Brain pericyte (primary cell): ENCODE measurements around the gene RXFP3.
"Not testable (repeated sequence)": the region's sequence is repeated elsewhere in the genome, so short reads cannot be mapped to it uniquely, and the experiment has no call there.

Experiments
- DNase-seq: peaks from one replicate; pipeline ENCODE4 v3.0.0-alpha.2; 2012; ENCODE audit warnings: low read depth, low spot score

RXFP3 gene

GRCh38 chr5:33936381-33937016, at the start of gene RXFP3:
TSS of gene RXFP3 (plus strand) at chr5:33936386. CDS start at chr5:33936741, 355 bp downstream.
- DNase-seq: no peak

DNA sequence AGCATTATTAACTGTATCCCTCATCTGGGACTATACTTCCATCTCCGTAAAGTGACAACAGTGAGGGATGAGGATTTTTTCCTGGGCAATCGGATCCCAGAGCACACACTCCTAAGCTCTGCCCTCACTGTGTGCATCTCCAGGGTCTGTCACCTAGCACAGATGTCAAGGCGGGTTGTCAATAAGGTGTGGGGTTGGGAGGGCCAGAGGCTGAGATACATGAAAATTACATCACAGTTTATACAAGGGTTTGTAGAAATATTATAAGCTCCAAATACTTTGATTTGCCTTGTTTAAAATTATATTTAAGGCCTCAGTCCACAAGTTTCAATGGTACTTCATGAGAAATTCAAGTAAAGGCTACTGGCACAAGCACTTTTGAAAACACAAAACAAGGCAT, 48.9 kb upstream of the RXFP3 start:
- no peak for DNase-seq

- DNase-seq: no peak
Observed at GRCh38 chr5:33888587-33888986, 47.6 kb upstream of the RXFP3 start.

GRCh38 chr5:33890131-33891032, 45.8 kb upstream of the RXFP3 start:
- peak; percentile 72 for DNase-seq

DNA sequence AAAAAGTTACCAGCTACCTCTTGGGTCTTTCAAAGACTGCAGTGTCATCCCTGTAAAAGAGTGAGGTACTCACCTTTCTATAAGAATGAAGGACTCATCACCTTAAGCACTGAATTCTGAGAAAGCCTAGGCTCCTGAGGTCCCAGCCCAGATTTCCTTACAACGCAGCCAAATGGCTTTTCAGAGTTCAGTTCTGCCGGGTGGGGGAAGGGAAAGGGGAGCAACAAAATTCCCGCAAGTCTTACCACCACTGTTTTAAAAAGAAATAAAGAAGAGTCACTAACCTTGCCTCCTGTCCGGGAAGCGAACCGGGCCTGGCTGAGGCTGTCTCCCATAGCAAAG, 44.8 kb upstream of the RXFP3 start:
- DNase-seq: no peak

DNA sequence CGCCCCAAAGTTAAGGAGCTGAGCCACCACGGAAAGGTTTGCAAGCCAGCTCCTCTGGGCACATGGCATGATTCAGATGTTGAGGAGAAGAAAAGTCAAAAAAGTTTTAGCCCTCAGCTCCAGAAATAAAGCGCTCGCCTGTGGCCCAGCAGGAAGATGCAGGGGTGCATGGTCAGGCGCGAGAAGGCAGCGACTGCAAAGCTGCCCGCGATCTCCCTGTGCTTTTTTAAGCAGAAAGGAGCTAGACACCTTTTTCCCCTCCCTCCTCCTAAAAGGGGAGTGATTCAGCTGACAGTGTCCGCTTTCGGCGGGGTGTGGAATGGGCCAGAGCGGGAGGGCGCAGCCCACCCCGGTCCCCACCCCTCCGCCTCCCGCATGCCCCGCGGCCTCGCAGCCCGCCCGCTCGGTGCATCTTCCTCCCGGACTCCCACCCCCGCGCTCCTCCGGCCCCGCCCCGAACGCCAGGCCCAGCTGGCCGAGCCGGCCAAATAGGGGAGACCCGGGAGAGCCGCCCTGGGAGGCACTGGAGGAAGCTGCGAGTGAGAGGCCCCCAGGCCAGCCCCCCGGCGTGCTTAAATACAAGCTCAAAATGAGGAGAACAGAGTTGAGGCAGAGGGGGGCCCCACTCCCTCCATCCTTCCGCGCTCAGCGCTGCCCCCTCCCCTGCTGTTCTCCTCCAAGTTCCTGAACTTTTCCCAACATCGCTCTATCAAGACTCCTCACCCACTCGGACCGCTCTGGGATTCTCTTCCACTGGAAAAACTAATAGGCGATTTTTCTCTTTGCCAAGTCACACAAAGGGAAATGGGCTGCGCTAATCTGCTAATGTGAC, 44.2 kb upstream of the RXFP3 start, which contains the start of gene ADAMTS12:
Gene ADAMTS12, minus strand, starts transcription at position 203 of the 832 bp plus-strand sequence. Its CDS starts 134 bp downstream, at position 69.
- DNase-seq: peak; percentile 15

DNA sequence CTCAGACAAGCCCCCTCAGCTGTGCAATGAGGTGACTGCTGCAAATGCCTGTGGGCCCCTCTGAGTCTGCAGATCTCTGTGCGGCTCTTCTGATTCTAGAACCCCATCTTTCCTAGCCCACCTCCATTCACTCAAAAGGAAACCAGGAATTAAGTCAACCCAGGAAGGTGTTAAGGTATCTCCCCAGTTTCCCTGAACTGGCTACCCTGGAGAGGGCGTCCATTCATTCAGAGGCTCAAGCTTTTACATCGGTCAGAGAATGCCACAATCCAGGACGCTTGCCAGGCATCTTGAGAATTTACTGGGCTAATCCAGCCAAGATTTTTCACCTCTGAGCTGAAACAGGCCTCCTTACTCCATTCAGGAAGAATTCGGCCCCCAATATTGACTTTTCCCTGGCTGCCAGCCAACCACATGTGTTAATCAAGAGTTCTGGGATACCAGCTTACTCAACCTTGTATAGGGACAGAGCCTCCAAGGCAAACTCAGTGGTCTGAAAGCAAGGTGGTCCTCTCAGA, 43.5 kb upstream of the RXFP3 start:
- peak; percentile 18 for DNase-seq

DNA sequence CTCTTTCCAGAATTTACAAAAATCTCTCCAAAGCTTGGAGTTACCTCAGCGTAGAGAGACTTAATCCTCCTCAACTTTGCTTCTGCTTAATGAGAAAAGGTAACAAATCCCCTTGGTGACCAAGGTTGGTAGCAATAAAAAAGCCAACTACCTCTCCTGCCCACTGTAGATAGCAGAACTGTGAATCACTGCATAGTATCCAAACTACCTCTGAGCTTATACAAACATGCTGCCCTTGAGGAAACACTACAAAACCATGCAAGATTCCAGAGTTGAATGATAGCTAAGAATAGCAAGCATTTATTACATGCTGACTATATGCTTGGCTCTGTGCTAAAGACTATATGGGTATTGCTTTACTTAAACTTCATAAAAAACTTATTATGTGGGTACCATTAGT, 41.6 kb upstream of the RXFP3 start:
- DNase-seq: no peak

DNA sequence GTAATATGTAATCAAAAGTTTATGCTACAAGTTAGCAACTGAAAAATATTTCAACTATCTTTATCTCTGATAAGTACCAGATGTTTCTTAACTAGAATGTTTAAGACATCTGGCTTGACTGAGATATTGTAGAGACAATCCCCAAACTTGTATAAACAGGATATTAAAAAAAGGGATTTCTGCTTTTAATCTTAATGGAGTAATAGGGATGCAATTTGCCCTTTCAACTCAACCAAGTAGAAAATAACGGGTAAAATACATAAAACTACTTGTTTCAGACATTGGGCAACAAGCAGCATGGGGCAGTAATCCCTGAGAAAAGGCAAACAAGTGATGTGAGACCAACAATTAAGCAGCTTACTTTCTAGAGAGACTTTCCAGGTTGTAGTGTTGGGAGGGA, 35.0 kb upstream of the RXFP3 start:
- no peak for DNase-seq

DNA sequence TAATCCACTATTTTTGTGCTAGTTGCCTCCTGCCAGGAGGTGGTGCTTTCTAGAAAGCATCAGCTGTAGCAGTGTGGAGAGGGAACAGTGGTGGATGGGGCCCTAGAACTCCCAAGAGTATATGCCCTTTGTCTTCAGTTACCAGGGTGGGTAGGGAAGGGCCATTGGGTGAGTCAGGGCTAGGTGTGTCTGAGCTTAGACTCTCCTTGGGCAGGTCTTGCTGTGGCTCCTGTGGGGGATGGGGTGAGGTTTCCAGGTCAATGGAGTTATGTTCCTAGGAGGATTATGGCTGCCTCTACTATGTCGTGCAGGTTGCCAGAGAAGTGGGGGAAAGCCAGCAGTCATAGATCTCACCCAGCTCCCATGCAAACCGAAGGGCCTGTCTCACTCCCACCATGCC, 33.1 kb upstream of the RXFP3 start:
- no peak for DNase-seq

DNA sequence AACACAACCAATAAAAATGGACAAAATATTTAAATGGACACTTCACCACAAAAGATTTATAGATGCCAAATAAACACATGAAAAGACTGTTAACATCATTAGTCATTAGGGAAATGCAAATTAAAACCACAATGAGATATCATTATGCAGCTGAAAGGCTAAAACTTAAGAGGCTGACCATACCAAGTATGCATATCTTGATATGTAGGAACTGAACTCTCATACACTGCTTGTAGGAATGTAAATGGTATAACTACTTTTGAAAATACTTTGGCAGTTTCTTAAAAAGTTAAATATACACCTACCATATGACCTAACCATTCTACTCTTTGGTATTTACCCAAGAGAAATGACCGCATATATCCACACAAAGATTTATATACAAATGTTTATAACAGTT, 30.8 kb upstream of the RXFP3 start:
- no peak for DNase-seq

DNA sequence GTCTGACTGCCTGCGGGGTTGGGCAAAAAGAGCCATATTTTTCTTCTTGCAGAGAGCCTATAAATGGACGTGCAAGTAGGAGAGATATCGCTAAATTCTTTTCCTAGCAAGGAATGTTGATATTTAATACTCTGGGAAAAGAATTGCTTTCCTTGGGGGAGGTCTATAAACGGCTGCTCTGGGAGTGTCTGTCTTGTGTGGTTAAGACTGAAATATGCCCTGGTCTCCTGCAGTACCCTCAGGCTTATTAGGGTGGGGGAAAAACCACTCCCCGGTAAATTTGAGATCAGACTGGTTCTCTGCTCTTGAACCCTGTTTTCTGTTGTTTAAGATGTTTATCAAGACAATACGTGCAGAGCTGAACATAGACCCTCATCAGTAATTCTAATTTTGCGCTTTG, 29.9 kb upstream of the RXFP3 start:
- not testable (repeated sequence) for DNase-seq

GRCh38 chr5:33914844-33915243, 21.3 kb upstream of the RXFP3 start:
- not testable (repeated sequence) for DNase-seq

DNA sequence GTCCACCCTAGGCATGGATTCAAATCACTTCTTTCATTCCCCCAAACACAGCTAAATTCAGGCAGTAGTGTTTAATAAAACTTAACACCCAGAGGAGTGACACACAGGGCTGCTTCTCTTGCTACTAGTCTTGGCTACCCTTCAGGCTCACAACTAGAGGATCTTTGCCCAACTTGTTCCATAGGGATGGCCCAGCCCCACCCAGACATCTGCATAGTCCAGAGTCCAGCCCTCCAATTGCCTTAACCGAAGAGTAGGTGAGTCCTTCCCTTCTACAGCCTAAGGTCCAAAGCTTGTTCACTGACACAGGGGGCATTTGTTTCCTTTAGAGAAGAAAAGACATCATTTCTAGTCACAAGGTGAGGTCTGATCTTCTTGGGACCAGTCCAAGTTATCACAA, 15.2 kb upstream of the RXFP3 start:
- DNase-seq: no peak

- no peak for DNase-seq
Observed at GRCh38 chr5:33925278-33925677, 10.9 kb upstream of the RXFP3 start.

- no peak for DNase-seq
Observed at GRCh38 chr5:33927685-33928084, 8.5 kb upstream of the RXFP3 start.

GRCh38 chr5:33928283-33928682, 7.9 kb upstream of the RXFP3 start:
- DNase-seq: no peak

DNA sequence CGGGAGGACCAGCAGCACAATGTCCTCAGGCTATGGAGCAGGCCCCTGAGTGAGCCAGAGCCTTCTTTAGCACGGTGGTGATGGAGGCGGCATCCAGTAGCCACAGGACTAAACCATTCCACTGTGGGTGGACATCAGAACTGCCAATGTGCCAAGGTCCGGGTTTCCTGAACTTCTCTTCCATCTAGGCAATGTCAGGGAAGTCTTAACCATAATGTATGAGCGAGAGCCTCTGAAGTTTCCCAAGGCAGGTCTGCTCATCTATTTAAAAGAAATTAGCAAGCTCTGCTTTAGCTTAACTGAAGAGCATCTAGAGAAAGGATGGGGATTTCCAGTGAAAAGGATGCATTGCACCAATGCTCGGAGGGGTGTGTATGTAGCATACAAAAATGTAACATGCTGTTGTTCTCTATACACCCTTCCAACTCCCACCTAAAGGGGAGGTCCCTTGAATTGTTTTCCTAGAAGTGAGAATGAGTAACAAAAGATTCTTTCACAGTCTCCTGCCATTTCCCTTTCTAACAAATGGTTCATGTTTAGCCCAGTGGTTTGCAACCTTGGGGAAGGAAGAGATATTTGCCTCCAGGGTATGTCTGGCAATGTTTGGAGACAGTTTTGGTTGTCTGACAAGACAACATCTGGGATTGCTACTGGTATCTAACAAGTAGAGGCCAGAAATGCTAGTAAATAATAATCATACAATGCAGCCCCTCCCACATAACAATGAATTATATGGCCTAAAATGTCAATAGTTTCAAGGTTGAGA, 6.1 kb upstream of the RXFP3 start:
- DNase-seq: no peak

GRCh38 chr5:33931136-33931535, 5.0 kb upstream of the RXFP3 start:
- DNase-seq: no peak

- DNase-seq: no peak
Observed at GRCh38 chr5:33933723-33934169, 2.4 kb upstream of the RXFP3 start.

DNA sequence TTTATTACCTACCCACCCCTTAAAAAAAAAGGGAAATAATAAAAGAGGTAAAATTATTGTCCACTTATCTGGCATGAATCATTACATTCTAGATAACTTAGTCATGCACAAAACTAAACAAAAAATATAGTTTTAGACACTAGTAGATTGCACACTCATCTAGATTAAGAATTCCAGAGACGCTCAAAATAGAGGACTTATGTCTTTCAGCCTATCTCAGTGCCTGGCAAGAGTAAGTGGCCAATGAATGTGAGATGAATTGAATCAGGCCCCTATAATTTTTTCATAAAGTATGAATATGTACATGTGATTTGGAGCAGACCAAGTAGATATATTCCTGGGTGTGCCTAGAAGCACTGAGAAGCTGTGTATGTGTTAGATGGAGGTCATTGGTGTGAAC, 2.0 kb upstream of the RXFP3 start:
- no peak for DNase-seq
